ENCODE results near the gene COL23A1.
"Not testable (repeated sequence)": the region's sequence is repeated elsewhere in the genome, so short reads cannot be mapped to it uniquely, and the experiment has no call there.

The COL23A1 gene

GRCh38 chr5:178231539-178232123 is 358.6 kb downstream of the COL23A1 start:
- Histone ChIP-seq H3K9me3 (ENCODE audit: insufficient read depth, low read depth, low read length) (no peaks in the 10 kb centered on the region), H3K4me1 (ENCODE audit: insufficient read depth, low read length) (peaks cover 8% of the 10 kb centered on the region; the same call in 1 of the 2 replicates), H3K27ac (ENCODE audit: low read length) (peak overlapping the region; percentile 1), H3K9ac (ENCODE audit: low read depth, low read length) (peak overlapping the region; percentile 78; the same call in 1 of the 2 replicates), H3K36me3 (ENCODE audit: insufficient read depth, low read depth, low read length) (peaks cover 44% of the 10 kb centered on the region), H3K27me3 (ENCODE audit: insufficient read depth, low read length) (peaks cover 5% of the 10 kb centered on the region; the same call in 1 of the 2 replicates), H3K4me3 (ENCODE audit: low read length) (peak overlapping the region; percentile 78)

GRCh38 chr5:178230879-178231538 is 359.2 kb downstream of the COL23A1 start:
- H3K4me1 ChIP-seq (ENCODE audit: insufficient read depth, low read length), result peaks cover 8% of the 10 kb centered on the region; the same call in 1 of the 2 replicates
- no peak overlapping the region for H3K27ac ChIP-seq (ENCODE audit: low read length)
- H3K27me3 ChIP-seq (ENCODE audit: insufficient read depth, low read length), result peaks cover 5% of the 10 kb centered on the region; the same call in 1 of the 2 replicates
- peaks cover 44% of the 10 kb centered on the region for H3K36me3 ChIP-seq (ENCODE audit: insufficient read depth, low read depth, low read length)
- H3K4me3 ChIP-seq (ENCODE audit: low read length), result peak overlapping the region; percentile 78
- H3K9me3 ChIP-seq (ENCODE audit: insufficient read depth, low read depth, low read length), result no peaks in the 10 kb centered on the region
- peak overlapping the region; percentile 78; the same call in 1 of the 2 replicates for H3K9ac ChIP-seq (ENCODE audit: low read depth, low read length)

GRCh38 chr5:178229861-178230260 is 360.3 kb downstream of the COL23A1 start:
- Histone ChIP-seq H3K27ac (ENCODE audit: low read length) (no peak overlapping the region), H3K4me3 (ENCODE audit: low read length) (no peak overlapping the region), H3K36me3 (ENCODE audit: insufficient read depth, low read depth, low read length) (peaks cover 50% of the 10 kb centered on the region), H3K9ac (ENCODE audit: low read depth, low read length) (no peak overlapping the region), H3K9me3 (ENCODE audit: insufficient read depth, low read depth, low read length) (no peaks in the 10 kb centered on the region), H3K4me1 (ENCODE audit: insufficient read depth, low read length) (peaks cover 8% of the 10 kb centered on the region; the same call in 1 of the 2 replicates), H3K27me3 (ENCODE audit: insufficient read depth, low read length) (peaks cover 5% of the 10 kb centered on the region; the same call in 1 of the 2 replicates)

- peaks cover 56% of the 10 kb centered on the region for H3K36me3 ChIP-seq (ENCODE audit: insufficient read depth, low read depth, low read length)
- H3K27me3 ChIP-seq (ENCODE audit: insufficient read depth, low read length); H3K4me3 ChIP-seq (ENCODE audit: low read length); H3K27ac ChIP-seq (ENCODE audit: low read length); H3K9me3 ChIP-seq (ENCODE audit: insufficient read depth, low read depth, low read length); H3K9ac ChIP-seq (ENCODE audit: low read depth, low read length); H3K4me1 ChIP-seq (ENCODE audit: insufficient read depth, low read length): not testable (repeated sequence)
These were observed 361.1 kb downstream of the COL23A1 start for GRCh38 chr5:178229111-178229510.

- Histone ChIP-seq H3K4me1 (ENCODE audit: insufficient read depth, low read length) (peaks cover 11% of the 10 kb centered on the region; the same call in 1 of the 2 replicates), H3K9me3 (ENCODE audit: insufficient read depth, low read depth, low read length) (no peaks in the 10 kb centered on the region), H3K4me3 (ENCODE audit: low read length) (no peak overlapping the region), H3K27ac (ENCODE audit: low read length) (no peak overlapping the region), H3K9ac (ENCODE audit: low read depth, low read length) (no peak overlapping the region), H3K36me3 (ENCODE audit: insufficient read depth, low read depth, low read length) (peaks cover 58% of the 10 kb centered on the region), H3K27me3 (ENCODE audit: insufficient read depth, low read length) (no peaks in the 10 kb centered on the region)
These were observed 361.6 kb downstream of the COL23A1 start for GRCh38 chr5:178228609-178229008.

DNA sequence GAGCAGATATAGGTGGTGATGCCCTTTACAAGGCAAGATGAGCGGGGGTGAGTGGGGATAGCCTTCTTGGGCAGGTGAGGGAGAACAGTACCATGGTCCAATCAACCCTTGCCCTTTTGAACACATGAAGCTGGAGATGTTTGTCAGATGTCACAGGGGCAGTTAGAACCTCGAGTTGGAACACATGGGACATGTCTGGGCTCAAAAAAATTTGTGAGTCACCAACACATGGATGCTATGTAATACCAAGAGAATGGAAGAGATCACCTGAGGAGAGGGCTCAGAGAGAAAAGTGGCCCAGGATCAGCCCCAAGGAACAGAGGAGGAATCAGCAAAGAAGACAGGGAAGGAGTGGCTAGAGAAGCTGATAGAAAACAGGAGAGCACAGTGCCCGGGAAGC is 362.3 kb downstream of the COL23A1 start:
- no peak overlapping the region for H3K9ac ChIP-seq (ENCODE audit: low read depth, low read length)
- no peak overlapping the region for H3K27ac ChIP-seq (ENCODE audit: low read length)

GRCh38 chr5:178227138-178227659 is 363.0 kb downstream of the COL23A1 start:
- Histone ChIP-seq H3K9ac (ENCODE audit: low read depth, low read length) (no peak overlapping the region), H3K9me3 (ENCODE audit: insufficient read depth, low read depth, low read length) (no peaks in the 10 kb centered on the region), H3K4me3 (ENCODE audit: low read length) (no peak overlapping the region), H3K27ac (ENCODE audit: low read length) (no peak overlapping the region), H3K27me3 (ENCODE audit: insufficient read depth, low read length) (no peaks in the 10 kb centered on the region), H3K36me3 (ENCODE audit: insufficient read depth, low read depth, low read length) (peaks cover 58% of the 10 kb centered on the region), H3K4me1 (ENCODE audit: insufficient read depth, low read length) (peaks cover 11% of the 10 kb centered on the region; the same call in 1 of the 2 replicates)

More for the DNA sequence above, 362.3 kb downstream of the COL23A1 start:
- no peak overlapping the region for H3K4me3 ChIP-seq (ENCODE audit: low read length)
- H3K9me3 ChIP-seq (ENCODE audit: insufficient read depth, low read depth, low read length), result no peaks in the 10 kb centered on the region
- peaks cover 58% of the 10 kb centered on the region for H3K36me3 ChIP-seq (ENCODE audit: insufficient read depth, low read depth, low read length)
- H3K27me3 ChIP-seq (ENCODE audit: insufficient read depth, low read length), result no peaks in the 10 kb centered on the region
- H3K4me1 ChIP-seq (ENCODE audit: insufficient read depth, low read length), result peaks cover 11% of the 10 kb centered on the region; the same call in 1 of the 2 replicates

DNA sequence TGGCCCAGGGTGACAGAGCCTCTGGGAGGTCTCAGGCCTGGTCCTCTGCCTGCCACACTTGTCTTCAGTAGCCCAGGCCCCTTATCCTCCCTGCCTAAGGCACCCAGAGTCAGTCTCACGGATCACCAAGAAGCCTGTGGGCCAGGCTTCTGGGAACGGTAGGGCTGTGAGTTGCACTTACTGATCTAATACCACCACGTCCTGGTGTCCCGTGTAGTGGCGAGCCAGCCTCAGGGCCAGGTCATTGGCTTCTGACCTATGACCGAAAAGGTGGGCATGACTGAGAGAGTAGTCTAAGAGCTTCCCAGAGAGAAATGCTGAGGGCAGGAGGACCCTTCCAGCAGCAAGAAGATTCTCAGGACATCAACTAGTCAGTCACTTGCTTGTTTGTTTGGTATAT is 365.0 kb downstream of the COL23A1 start:
- Histone ChIP-seq H3K9ac (ENCODE audit: low read depth, low read length) (no peak overlapping the region), H3K27ac (ENCODE audit: low read length) (no peak overlapping the region), H3K4me3 (ENCODE audit: low read length) (no peak overlapping the region), H3K36me3 (ENCODE audit: insufficient read depth, low read depth, low read length) (peaks cover 63% of the 10 kb centered on the region), H3K4me1 (ENCODE audit: insufficient read depth, low read length) (peaks cover 4% of the 10 kb centered on the region; the same call in 1 of the 2 replicates), H3K9me3 (ENCODE audit: insufficient read depth, low read depth, low read length) (no peaks in the 10 kb centered on the region), H3K27me3 (ENCODE audit: insufficient read depth, low read length) (no peaks in the 10 kb centered on the region)

GRCh38 chr5:178224403-178224802 is 365.8 kb downstream of the COL23A1 start:
- H3K27ac ChIP-seq (ENCODE audit: low read length), result no peak overlapping the region
- H3K9me3 ChIP-seq (ENCODE audit: insufficient read depth, low read depth, low read length), result no peaks in the 10 kb centered on the region
- H3K9ac ChIP-seq (ENCODE audit: low read depth, low read length), result no peak overlapping the region
- peaks cover 4% of the 10 kb centered on the region; the same call in 1 of the 2 replicates for H3K4me1 ChIP-seq (ENCODE audit: insufficient read depth, low read length)
- H3K36me3 ChIP-seq (ENCODE audit: insufficient read depth, low read depth, low read length), result peaks cover 60% of the 10 kb centered on the region
- no peak overlapping the region for H3K4me3 ChIP-seq (ENCODE audit: low read length)
- H3K27me3 ChIP-seq (ENCODE audit: insufficient read depth, low read length), result no peaks in the 10 kb centered on the region

DNA sequence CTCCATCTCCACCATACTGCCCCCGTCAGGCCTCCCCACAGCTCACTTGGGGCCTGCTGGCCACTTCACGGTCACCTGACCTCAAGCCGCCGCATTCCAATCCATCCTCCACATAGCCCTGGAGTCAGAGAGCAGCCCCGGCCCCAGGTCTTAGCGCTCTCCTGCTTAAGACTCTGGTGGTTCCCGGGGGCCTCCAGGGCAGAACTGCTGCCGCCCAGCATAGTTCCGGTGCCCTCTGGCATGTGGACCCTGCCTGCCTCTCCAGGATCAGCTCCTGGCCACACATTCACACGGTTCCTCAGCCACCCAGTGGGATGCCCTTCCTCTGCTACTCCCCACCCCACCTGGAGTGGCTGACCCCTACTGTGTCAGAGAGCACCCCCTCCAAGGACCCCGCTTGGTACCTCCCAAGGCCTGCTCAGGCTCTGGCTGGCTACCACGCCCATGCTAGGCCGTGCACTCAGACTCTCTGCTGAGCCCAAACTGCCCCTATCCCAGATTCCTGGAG is 366.3 kb downstream of the COL23A1 start:
- H3K27ac ChIP-seq (ENCODE audit: low read length), result no peak overlapping the region
- H3K36me3 ChIP-seq (ENCODE audit: insufficient read depth, low read depth, low read length), result peaks cover 55% of the 10 kb centered on the region
- no peaks in the 10 kb centered on the region for H3K27me3 ChIP-seq (ENCODE audit: insufficient read depth, low read length)
- peaks cover 4% of the 10 kb centered on the region; the same call in 1 of the 2 replicates for H3K4me1 ChIP-seq (ENCODE audit: insufficient read depth, low read length)
- no peaks in the 10 kb centered on the region for H3K9me3 ChIP-seq (ENCODE audit: insufficient read depth, low read depth, low read length)
- H3K9ac ChIP-seq (ENCODE audit: low read depth, low read length), result no peak overlapping the region
- H3K4me3 ChIP-seq (ENCODE audit: low read length), result no peak overlapping the region

DNA sequence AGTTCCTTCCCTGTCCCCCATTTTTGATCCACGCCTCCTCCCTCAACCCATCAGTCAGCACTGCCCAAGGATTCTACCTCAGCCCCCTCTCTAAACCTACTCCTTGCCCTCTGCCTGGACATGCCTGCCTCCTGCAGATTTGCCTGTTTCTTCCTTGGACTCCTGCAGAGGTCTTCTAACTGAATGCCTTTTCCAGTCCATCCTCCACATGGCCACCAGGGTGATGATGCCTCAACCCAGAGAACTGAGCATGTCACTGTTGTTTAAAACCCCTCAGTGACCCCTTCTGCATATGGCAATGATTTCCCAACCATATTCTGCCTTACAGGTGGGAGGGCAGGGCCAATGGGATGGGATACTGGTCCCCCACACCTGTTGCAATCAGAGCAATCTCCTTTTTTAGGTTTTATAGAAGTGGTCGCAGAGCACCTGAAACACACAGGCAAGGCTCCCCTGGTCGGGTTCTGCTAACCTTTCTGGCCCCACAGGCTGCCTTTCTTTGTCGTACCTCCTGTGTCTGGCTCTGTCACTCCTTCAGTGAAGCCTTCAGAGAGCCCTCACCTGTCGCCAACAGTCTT is 366.9 kb downstream of the COL23A1 start:
- Histone ChIP-seq H3K36me3 (ENCODE audit: insufficient read depth, low read depth, low read length) (peaks cover 53% of the 10 kb centered on the region), H3K9me3 (ENCODE audit: insufficient read depth, low read depth, low read length) (no peaks in the 10 kb centered on the region), H3K27me3 (ENCODE audit: insufficient read depth, low read length) (no peaks in the 10 kb centered on the region), H3K4me1 (ENCODE audit: insufficient read depth, low read length) (peaks cover 4% of the 10 kb centered on the region; the same call in 1 of the 2 replicates), H3K27ac (ENCODE audit: low read length) (no peak overlapping the region), H3K4me3 (ENCODE audit: low read length) (no peak overlapping the region), H3K9ac (ENCODE audit: low read depth, low read length) (no peak overlapping the region)

All from iPS-20b (cell line).